DMS114 treated with DMSO at 0.1 percent for 48 hours (cell line): ENCODE measurements around the gene ANGEL2.
"Not testable (repeated sequence)": the region's sequence is repeated elsewhere in the genome, so short reads cannot be mapped to it uniquely, and the experiment has no call there.

ENCODE experiments used
- DNase-seq: peaks from one replicate; lab custom pipeline; 2025; ENCODE audit not compliant: unreplicated experiment; lab: John Stamatoyannopoulos, UW

ANGEL2 gene, protein sequence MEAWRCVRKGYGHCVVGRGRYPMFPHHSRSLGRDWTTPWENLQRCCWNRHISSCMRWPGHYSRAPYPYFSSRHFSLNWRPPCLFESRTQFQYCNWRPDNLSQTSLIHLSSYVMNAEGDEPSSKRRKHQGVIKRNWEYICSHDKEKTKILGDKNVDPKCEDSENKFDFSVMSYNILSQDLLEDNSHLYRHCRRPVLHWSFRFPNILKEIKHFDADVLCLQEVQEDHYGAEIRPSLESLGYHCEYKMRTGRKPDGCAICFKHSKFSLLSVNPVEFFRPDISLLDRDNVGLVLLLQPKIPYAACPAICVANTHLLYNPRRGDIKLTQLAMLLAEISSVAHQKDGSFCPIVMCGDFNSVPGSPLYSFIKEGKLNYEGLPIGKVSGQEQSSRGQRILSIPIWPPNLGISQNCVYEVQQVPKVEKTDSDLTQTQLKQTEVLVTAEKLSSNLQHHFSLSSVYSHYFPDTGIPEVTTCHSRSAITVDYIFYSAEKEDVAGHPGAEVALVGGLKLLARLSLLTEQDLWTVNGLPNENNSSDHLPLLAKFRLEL

DNA sequence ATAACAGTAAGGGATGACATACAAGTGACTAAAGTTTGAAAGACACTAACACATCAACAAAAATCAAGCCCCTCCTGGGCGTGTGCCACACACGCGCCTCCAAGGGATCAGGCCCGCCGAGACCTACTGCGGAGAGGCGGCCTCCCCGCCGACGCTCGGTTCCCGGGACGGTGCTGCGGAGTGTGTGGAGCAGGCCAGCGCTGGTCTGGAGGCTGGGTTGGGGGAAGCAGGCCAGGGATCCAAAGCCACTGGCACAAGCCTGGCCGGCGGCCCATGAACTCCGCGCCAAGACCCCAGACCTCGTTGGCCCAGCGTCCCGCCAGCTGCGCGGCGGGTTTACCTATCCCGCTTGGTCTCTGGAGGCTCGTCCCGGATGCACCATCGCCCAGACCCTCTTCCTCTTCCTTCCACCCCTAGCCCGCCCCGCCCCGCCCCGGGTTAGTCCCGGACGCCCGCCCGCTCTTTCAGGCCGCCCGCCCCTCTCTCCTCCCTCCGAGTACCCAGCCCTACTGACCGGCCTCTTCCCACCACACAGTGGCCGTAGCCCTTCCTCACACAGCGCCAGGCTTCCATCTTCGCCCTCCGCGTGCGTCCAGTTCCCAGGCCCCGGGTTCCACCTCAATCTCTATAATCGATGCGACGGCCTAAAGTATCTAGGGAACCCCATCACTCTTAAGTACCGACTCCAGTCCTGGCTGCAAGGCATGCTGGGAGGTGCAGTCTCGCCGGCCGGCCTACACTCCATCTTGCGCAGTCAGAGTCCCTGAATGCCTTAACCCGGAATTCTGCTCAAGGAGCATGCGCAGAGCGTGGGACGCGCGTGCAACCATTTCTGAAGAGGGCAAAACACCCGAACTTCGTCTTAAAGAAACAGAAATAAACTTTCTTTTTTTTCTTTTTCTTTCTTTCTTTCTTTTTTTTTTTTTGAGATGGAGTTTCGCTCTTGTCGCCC lies at the start of gene ANGEL2:
Gene ANGEL2, minus strand, starts transcription at position 769 of the 952 bp plus-strand sequence. Its CDS starts 196 bp downstream, at position 573.
- peak; percentile 93 for DNase-seq

DNA sequence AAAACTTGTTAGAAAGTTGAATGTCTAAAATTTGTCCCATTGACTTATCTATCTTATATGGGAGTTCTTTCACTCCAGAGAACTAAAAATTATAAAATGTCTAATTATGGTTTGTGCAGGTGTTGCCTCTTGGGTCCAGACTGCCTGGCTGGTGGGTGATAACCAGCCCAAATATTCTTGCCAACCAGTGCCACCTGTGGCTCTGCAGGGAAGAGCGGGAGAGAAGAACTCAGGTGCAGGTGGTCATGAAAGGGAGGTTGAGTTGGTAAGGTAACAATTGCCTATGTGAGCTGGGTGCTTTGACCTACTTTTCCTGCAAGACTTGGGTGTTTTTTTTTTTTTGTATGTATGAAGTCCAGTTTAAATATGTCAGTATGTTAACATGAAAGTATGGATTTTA lies 45.6 kb upstream of the ANGEL2 start:
- DNase-seq, result no peak

DNA sequence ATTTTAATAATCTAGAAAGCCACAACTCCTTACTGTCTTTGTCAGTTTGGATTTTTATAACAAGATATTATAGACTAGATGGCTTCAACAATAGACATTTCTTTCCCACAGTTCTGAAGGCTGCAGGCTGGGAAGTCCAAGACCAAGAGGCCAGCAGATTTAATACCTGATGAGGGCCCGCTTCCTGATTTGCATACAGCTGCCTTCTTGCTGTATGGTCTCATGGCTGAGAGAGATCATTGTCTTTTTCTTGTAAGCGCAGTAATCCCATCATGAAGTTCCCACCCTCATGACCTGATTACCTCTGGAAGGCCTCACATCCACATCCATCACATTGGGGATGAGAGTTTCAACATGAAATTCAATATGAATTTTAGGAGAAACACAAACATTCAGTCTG lies 45.2 kb upstream of the ANGEL2 start:
- no peak for DNase-seq

DNA sequence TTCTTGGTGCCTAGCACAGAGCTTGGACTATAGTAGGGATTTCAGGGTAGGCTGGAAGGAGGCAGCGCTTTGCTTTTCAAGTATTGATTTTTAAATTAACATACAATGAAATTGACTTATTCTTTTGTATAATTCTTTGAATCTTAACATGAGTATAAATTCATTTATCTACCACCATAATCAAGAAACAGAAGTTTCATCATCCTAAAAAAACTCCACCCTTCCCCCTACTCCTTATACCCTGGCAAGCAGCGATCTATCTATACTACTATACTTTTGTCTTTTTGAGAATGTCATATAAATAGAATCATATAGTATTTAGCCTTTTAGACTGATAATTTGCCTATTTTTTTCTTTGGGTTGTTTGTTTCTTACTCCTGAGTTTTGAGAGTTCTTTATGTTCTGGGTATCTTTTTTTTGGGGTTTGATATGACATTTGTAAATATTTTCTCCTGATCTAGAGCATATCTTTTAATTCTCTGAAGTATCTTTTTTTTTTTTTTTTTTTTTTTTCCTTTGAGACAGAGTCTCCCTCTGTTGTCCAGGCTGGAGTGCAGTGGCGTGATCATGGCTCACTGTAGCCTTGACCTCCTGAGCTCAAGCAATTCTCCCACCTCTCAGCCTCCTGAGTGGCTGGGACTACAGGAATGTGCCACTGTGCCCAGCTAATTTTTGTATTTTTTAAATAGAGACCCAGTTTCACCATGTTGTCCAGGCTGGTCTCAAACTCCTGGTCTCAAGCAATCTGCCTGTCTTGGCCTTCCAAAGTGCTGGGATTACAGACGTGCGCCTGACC lies 41.8 kb upstream of the ANGEL2 start:
- no peak for DNase-seq

DNA sequence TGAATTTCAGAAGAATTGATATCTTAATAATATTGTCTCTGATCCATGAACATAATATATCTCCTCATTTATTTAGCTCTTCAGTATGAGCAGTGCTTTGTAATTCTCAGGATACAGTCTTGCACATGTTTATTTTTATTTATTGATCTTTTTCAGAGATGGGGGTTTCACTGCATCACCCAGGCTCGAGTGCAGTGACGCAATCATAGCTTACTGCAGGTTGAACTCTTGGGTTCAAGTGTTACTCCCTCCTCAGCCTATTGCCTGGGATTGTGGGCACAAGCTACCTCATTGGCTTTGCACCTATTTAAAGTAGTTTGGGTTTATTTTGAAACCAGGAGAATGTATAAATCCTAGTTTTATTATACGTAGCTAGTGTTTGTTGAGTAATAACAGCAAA lies 40.1 kb upstream of the ANGEL2 start:
- DNase-seq, result no peak

DNA sequence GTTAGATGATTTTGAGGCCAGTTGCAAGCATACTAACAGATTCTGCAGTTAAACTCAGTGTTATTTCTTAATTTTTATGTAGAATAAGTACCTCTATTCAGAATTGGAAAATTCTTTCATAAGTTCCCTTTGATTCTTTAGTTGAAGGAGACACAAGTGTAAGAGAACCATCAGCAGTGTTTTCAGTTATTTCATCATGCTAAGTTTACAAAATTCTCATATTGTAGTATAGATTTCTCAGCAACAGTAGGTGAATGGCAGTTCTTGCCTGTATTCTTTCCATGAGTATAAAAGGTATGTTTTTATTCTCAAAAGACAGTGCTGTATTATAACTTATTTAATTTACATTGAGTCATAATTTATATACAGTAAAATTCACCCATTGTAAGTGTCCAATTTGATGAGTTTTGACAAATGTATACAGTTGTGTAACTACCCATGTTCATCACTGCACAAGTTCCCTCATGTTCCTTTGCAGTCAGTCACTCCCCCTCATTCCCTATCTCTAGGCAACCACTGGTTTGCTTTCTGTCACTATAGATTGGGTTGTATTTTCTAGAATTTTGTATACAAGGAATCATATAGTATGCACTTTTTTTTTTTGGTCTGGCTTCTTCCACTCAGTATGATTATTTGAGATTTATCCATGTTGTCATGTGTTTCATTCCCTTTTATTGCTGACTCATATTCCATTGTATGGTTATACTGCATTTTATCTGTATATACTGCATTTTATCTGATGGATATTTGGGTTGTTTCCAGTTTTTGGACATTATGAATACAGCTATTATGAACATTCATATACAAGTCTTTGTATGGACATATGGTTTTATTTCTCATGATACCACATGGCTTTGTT lies 39.3 kb upstream of the ANGEL2 start:
- no peak for DNase-seq

DNA sequence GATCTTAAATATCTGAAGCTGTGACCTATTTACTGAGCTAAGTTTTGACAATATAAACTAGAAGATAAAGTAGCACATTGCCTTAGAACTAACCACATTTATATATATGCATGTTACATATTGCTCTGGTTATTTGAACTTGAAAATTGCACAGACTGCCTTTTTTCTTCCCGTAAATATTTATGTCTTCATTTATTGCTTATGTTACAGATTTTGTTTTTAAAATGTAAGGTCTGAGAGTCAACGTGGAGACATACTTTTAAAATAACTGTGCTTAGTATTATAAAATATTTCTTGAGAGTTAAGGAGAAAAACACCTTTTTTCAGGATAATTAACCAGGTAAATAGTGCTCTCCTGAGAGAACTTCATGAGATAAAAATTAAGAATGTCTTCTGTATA lies 38.5 kb upstream of the ANGEL2 start:
- DNase-seq, result no peak

DNA sequence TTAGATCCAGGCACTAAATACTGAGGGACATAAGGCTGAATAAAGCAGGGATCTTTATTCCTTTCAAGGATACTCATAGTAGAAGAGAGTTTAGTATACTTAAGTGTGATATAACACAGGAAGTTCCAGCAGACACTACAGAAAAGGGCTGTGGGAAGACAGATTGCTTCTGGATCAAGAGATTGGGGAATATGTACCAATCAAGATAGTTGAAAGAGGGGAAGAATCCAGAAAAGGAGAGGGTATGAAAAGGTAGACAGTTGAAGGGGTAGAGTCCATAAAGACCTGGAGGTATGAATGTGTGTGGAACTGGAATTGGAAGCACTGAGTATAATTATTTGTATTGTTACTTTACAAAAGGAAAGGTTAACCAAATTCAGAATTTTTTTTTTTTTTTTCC lies 37.8 kb upstream of the ANGEL2 start:
- DNase-seq, result no peak

DNA sequence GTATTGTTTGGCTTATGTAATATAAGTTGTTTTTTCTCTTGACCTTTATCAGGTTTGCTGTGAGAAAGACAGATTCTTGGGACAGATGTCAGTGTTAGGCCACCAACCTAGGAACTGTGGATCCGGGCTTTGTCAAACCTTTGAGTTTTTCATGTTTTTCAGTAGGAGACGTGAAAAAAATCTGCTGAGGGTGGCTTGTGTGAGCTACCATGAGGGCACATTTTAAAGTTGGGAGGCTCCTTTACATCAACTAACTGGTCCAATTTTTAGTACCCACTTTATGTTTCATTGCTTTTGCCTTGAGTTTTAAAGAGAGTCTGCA lies 36.2 kb upstream of the ANGEL2 start:
- DNase-seq, result no peak

DNA sequence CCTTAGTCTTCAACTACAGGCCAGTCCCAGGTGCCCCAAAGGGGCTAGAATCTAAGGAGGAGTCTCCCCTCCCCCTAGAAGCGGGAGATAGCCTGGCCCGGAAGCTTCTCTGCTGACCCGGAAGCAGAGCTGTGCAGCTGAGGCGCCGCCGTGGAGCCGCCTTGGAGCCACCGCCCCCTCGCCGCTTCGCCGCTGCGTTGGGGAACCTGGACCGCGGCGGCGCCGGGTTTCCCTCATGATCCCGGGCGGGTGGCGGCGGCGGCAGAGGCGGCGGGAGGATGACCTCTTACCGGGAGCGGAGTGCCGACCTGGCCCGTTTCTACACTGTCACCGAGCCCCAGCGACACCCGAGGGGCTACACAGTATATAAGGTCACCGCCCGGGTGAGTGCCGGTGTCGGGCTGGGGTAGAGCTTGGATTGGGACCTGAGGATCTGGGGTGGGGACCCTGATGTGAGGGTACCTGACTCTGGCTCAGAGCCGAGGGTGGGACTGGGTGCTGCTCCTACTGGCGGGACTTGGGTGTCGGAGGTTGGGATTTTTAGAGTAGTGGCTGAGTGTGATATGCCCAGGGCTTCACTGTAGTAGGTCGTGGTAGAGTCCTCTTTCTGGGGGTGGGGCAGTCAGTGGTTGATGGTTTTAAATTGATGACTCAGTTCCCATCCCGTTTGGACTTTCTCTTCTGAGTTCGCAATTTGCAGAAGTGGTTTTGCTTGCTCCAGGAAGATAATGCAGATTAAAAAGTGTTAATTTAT lies 35.6 kb upstream of the ANGEL2 start, which contains the start of gene RPS6KC1:
Gene RPS6KC1, plus strand, starts transcription at position 115 of the 754 bp plus-strand sequence. Its CDS starts 164 bp downstream, at position 279.
- peak; percentile 73 for DNase-seq

DNA sequence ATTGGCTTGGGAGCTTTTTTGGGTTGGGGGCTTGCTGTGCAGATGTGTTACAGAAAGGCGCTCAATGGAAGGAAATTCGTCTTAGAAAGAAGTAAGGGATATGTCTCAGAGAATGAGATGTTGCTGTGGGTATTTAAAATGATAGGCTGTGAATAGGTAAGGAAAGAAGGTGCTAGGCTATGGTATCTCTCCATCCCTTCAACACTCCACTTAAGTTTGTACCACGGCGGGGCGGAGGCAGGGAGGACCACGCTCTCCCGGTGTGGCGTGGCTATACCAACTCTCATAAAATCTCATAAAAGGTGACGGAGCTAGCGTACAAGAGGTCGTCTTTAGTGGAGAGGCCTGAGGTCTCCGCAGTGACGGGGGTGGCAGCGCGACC lies 35.1 kb upstream of the ANGEL2 start:
- DNase-seq, result no peak

DNA sequence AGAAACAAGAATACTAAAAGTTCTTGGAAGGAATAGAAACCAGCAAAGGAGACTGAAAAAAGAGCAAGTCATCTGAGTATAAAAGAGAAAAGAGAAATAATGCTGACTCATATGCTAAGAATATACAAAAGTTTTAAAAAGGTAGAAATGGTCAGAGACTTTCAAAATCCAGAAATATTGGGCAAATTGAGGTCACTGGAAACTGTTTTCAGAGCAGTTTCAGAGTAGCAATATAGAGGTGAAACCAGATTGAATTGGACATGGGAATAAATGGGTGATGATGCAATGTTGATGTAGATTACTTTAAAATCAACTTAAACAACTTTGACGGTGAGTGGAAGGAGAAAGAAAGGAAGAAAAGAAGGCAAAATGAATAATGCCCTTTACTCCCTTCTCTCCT lies 33.6 kb upstream of the ANGEL2 start:
- no peak for DNase-seq

DNA sequence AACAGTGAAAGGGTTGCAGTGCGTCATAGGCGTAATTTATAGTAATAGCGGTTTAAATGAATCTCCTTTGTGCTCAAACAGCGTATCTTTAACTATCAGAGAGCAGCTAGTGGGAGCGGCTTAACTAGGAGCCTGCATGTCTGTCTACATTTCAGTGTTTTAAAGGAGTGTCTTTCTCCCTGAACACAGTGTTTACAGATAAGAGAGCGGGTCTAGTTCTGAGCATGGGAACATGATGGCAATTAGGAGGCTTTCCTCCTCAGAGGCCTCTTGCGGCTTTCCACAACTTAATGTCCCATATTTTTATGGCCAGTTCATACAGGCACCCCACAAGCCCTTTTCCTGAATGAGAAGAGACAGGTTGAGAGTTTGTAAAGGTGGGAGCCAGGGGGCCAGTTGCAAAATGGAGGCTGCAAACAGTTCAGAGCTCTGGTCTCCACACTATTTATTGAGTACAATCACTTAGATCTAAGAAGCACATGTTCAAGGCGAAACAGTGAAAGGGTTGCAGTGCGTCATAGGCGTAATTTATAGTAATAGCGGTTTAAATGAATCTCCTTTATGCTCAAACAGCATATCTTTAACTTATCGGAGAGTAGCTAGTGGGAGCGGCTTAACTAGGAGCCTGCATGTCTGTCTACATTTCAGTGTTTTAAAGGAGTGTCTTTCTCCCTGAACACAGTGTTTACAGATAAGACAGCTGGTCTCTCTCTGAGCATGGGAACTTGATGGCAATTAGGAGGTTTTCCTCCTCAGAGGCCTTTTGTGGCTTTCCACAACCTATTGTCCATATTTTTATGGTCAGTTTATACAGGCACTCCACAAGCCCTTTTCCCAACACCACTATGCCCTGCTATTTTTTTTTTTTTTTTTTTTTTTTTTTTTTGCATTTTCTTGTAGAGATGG lies 29.9 kb upstream of the ANGEL2 start:
- not testable (repeated sequence) for DNase-seq

DNA sequence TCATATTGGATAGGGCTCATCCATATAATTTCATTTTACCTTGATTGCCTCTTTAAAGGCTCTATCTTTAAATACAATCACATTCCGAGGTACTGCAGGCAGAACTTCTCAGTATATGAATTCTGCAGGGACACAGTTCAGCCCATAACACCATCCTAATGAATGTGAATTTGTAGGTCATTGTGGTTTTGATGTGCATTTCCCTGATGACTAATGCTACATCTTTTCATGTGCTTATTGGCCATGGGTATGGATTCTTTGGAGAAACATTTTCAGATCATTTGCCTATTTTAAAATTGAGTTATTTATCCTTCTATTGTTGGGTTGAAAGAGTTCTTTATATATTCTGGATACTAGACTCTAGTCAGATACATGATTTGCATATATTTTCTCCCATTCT lies 25.8 kb upstream of the ANGEL2 start:
- no peak for DNase-seq

DNA sequence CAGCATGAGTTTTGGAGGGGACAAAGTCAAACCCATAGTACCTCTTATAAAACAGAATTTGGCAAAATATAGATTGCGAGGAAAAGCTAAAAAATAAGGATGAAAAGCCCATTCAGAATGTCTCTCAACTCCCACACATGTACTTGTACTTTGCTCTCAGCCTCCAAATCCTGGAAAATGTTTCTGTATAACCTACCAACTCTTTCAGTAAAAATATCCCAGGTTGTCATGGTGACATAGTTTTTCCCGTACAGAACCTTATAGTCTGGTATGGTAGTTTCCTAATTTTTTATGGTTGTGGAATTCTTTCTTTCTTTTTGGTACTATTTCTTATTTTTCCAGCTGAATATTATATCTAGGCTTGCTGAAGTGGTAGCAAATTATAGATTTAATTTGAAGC lies 19.9 kb upstream of the ANGEL2 start:
- no peak for DNase-seq

DNA sequence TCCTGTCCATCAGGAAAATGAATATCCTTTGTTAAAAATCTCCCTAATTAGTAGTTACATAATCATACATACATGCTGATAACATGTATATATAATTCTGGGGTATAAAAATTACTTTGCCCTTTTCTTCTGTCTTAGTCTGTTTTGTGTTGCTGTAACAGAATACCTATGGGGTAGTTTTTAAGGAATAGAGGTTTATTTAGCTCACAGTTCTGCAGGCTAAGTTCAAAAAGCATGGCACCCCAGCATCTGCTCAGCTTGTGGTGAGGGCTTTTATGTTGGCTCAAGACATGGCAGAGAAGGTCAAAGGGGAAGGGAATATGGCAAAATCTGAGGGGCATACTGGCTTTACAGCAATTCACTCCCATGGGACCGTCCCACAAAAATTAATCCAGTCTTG lies 19.0 kb upstream of the ANGEL2 start:
- DNase-seq, result no peak

DNA sequence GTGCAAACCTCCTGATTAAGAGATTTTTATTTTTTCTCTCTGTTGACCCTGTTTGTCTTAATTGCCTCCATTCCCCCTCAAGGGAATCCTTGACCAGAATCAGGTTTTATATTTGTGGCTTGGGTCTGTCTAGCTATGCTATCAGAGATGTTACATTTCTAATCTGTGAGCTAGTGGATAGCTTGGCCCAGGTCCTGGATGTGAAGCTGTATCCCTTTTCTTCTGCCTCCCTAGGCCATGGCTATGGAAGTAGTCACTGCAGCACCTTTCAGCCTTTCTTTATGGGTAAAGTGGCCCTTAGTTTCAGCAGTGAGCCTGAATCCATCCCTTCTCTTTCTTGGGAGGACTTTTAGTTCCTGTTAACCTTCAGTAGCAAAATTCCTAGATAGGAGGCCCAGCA lies 17.0 kb upstream of the ANGEL2 start:
- DNase-seq, result no peak

DNA sequence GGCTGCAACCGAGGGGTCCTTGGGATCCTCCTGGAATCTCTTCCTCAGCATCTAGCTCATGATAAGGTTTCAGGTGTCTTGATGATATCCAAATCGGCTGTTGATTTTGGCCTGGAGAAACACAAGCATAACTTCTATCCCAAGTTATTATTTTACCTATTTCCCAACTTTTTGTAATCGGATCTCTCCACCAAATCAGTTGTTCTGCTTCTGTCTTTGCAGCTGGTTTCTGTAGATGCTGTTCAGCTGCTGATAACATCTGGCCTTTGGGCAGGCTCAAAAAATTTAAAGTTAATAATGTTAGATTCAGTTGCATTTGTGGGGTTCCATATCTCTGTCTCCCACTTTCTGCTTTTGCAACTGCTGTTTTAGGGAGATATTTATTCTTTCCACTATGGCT lies 11.4 kb upstream of the ANGEL2 start:
- DNase-seq, result not testable (repeated sequence)
